CD14-positive monocyte (primary cell): ENCODE data around the gene INO80C. TPM values are rescaled to one million over a fixed set of nuclear protein-coding genes. Genes with fewer than 3 reads are reported as not detected.

Experiments used
- DNase-seq, 3 donors: peaks; one replicate each; pipeline ENCODE4 v3.0.0-alpha.2; 2011 to 2022
- H2AFZ ChIP-seq: 2 replicates; pipeline ENCODE4 v1.6.0; 2012; ENCODE audit warnings: mild to moderate bottlenecking, low read depth, low read length, inconsistent platforms; ENCODE audit not compliant: insufficient read depth, poor library complexity, severe bottlenecking
- H3K27ac ChIP-seq, 2 donors: 1 replicate in 1 of 2; 2 replicates in 1 of 2; pipeline ENCODE4 v1.5.1; 2012 to 2013; ENCODE audit warnings: low read length in 2 of 2, control low read depth in 1 of 2, inconsistent platforms in 1 of 2, low read depth in 1 of 2, mild to moderate bottlenecking in 1 of 2
- H3K27me3 ChIP-seq, 2 donors: one replicate each; pipeline versions ENCODE4 v1.6.0 to v1.6.1; 2011 to 2013; ENCODE audit warnings: low read length in 2 of 2; ENCODE audit not compliant: control insufficient read depth in 2 of 2, insufficient read depth in 2 of 2
- H3K36me3 ChIP-seq, 2 donors: replicated peaks in 1 of 2; 1 replicate in 1 of 2; 2 replicates in 1 of 2; pipeline versions ENCODE4 v1.5.1 to v1.6.1; 2012 to 2013; ENCODE audit warnings: low read length in 2 of 2, control low read depth in 1 of 2, inconsistent platforms in 1 of 2, mild to moderate bottlenecking in 1 of 2; ENCODE audit not compliant: insufficient read depth in 2 of 2, control insufficient read depth in 1 of 2
- H3K4me1 ChIP-seq, 2 donors: 1 replicate in 1 of 2; 2 replicates in 1 of 2; pipeline versions ENCODE4 v1.5.1 to v1.6.1; 2012 to 2013; ENCODE audit warnings: low read length in 2 of 2, control low read depth in 1 of 2, inconsistent platforms in 1 of 2, mild to moderate bottlenecking in 1 of 2, moderate library complexity in 1 of 2; ENCODE audit not compliant: insufficient read depth in 2 of 2, control insufficient read depth in 1 of 2
- H3K4me2 ChIP-seq: replicated peaks from 2 replicates; pipeline ENCODE3; 2012; ENCODE audit warnings: low read length, moderate library complexity, mild to moderate bottlenecking; ENCODE audit not compliant: poor library complexity, severe bottlenecking; ENCODE audit errors: extremely low read depth
- H3K4me3 ChIP-seq, 3 experiments: fragments of 200-600 bp in 1 of 3; sonication (generic) in 1 of 3; replicated peaks in 1 of 3; 1 replicate in 2 of 3; 2 replicates in 1 of 3; pipeline ENCODE4 v1.5.1; 2011 to 2013; ENCODE audit warnings: low read length in 3 of 3, mild to moderate bottlenecking in 3 of 3, control low read depth in 2 of 3, low read depth in 2 of 3, inconsistent platforms in 1 of 3, moderate library complexity in 1 of 3
- H3K79me2 ChIP-seq: 2 replicates; pipeline ENCODE4 v1.6.0; 2012; ENCODE audit warnings: mild to moderate bottlenecking, control low read depth, inconsistent platforms, low read length, moderate library complexity; ENCODE audit not compliant: insufficient read depth
- H3K9ac ChIP-seq: 2 replicates; pipeline ENCODE4 v1.6.0; 2017; ENCODE audit warnings: low read length, mild to moderate bottlenecking; ENCODE audit not compliant: insufficient read depth, poor library complexity, severe bottlenecking
- H3K9me3 ChIP-seq, 2 donors: replicated peaks in 1 of 2; 1 replicate in 1 of 2; 2 replicates in 1 of 2; pipeline versions ENCODE4 v1.5.1 to v1.6.1; 2012 to 2013; ENCODE audit warnings: low read length in 2 of 2, control low read depth in 1 of 2; ENCODE audit not compliant: control insufficient read depth in 1 of 2, insufficient read depth in 1 of 2
- H4K20me1 ChIP-seq: 2 replicates; pipeline ENCODE4 v1.6.0; 2012; ENCODE audit warnings: mild to moderate bottlenecking, low read length, control low read depth, moderate library complexity; ENCODE audit not compliant: insufficient read depth
- H3K27ac Mint-ChIP-seq, 7 donors: one replicate each; pipeline ENCODE4 v1.8.0; 2020; ENCODE audit warnings: mild to moderate bottlenecking in 7 of 7, mixed read lengths in 7 of 7, moderate library complexity in 6 of 7, inconsistent platforms in 2 of 7
- H3K27me3 Mint-ChIP-seq, 3 donors: one replicate each; pipeline ENCODE4 v1.8.0; 2021 to 2022; ENCODE audit warnings: low read depth in 3 of 3, mild to moderate bottlenecking in 3 of 3, mixed read lengths in 3 of 3, moderate library complexity in 3 of 3, inconsistent platforms in 1 of 3
- H3K36me3 Mint-ChIP-seq, 2 donors: one replicate each; pipeline ENCODE4 v1.8.0; 2020; ENCODE audit warnings: mixed read lengths in 2 of 2, inconsistent platforms in 1 of 2, mild to moderate bottlenecking in 1 of 2
- H3K4me1 Mint-ChIP-seq: one replicate; pipeline ENCODE4 v1.8.0; 2020; ENCODE audit warnings: mild to moderate bottlenecking, mixed read lengths
- H3K4me3 Mint-ChIP-seq, 2 donors: one replicate each; pipeline ENCODE4 v1.8.0; 2020; ENCODE audit warnings: mild to moderate bottlenecking in 2 of 2, mixed read lengths in 2 of 2, moderate library complexity in 1 of 2
- H3K9me3 Mint-ChIP-seq, 7 donors: one replicate each; pipeline ENCODE4 v1.8.0; 2020 to 2022; ENCODE audit warnings: mixed read lengths in 7 of 7, mild to moderate bottlenecking in 6 of 7, moderate library complexity in 6 of 7, inconsistent platforms in 2 of 7
- CTCF ChIP-seq: fragments of 200-600 bp; IDR thresholded peaks from one replicate; pipeline ENCODE4 v1.8.0; 2022; ENCODE audit warnings: antibody characterized with exemption, mild to moderate bottlenecking
- WGBS: methylation state at CpG from one replicate; pipeline ENCODE4 v1.1.5; 2013; ENCODE audit warnings: missing lambda C conversion rate; ENCODE audit not compliant: insufficient coverage; 5-methylcytosine and 5-hydroxymethylcytosine counted together
- intact Hi-C, 2 donors: fragments of 100-400 bp; cut with micrococcal nuclease; formaldehyde crosslinking; loops; one replicate each; pipeline versions ENCODE4 v1.15.0 to v1.15.1; 2023
- polyA plus RNA-seq, 3 donors: library from polyadenylated mRNA; depleted of rRNA in 1 of 3; unstranded in 2 of 3; stranded (reverse) in 1 of 3; fragments of 300-500 nt in 2 of 3; fragments of >200 nt in 1 of 3; fragmentation: Illumina TruSeq in 2 of 3; gene quantifications; 1 replicate in 2 of 3; 2 replicates in 1 of 3; pipeline ENCODE4 v1.2.3, GENCODE V29; 2012 to 2021

The INO80C gene
- polyA plus RNA-seq, 3 donors: 17.7 to 27.9 (median 22.3) TPM

- Histone ChIP-seq H3K4me3 (no peak overlapping the region), H2AFZ (no peak overlapping the region), H3K4me1 (peaks cover 12 to 18% of the 10 kb centered on the region in 2 donors), H3K36me3 (peaks cover 5 to 12% of the 10 kb centered on the region in 2 donors), H3K9me3 (no peaks in the 10 kb centered on the region), H3K27me3 (no peaks in the 10 kb centered on the region), H4K20me1 (no peaks in the 10 kb centered on the region), H3K4me2 (no peak overlapping the region), H3K79me2 (no peaks in the 10 kb centered on the region), H3K27ac (no peak overlapping the region), H3K9ac (no peak overlapping the region)
- peaks cover 0 to 2% (median 0%) of the 10 kb centered on the region in 7 donors for H3K9me3 Mint-ChIP-seq
- peaks cover 39% of the 10 kb centered on the region in 2 donors for H3K36me3 Mint-ChIP-seq
- no peak for TF ChIP-seq CTCF
- no peak overlapping the region for H3K4me3 Mint-ChIP-seq
- no peak for DNase-seq
- intact Hi-C loops: no loop called here
- H3K4me1 Mint-ChIP-seq: peaks cover 18% of the 10 kb centered on the region
- H3K27me3 Mint-ChIP-seq: peaks cover 0 to 1% (median under 1%) of the 10 kb centered on the region in 3 donors
- no peak overlapping the region for H3K27ac Mint-ChIP-seq
- no CpG with 5 or more reads among the region's 1 CpG for WGBS
These were observed 24.2 kb downstream of the INO80C start for GRCh38 chr18:35473562-35473961.

GRCh38 chr18:35470435-35470834, 27.3 kb downstream of the INO80C start:
- no peak overlapping the region for H3K4me2 ChIP-seq
- H3K4me3 Mint-ChIP-seq: no peak overlapping the region
- peaks cover 13% of the 10 kb centered on the region for H3K4me1 Mint-ChIP-seq
- H3K4me1 ChIP-seq: peaks cover 7 to 9% of the 10 kb centered on the region in 2 donors
- peaks cover 0 to 1% (median 1%) of the 10 kb centered on the region in 3 donors for H3K27me3 Mint-ChIP-seq
- no peak overlapping the region for H3K9ac ChIP-seq
- H3K4me3 ChIP-seq: no peak overlapping the region
- no peak overlapping the region for H3K27ac ChIP-seq
- peak overlapping the region in 1 of 7 donors; percentile 47 for H3K27ac Mint-ChIP-seq
- no peak for TF ChIP-seq CTCF
- intact Hi-C loops: no loop called here
- 93% methylated on average over 6 of the region's 6 CpGs for WGBS
- no peak for DNase-seq
- no peaks in the 10 kb centered on the region for H3K9me3 ChIP-seq
- H3K36me3 Mint-ChIP-seq: peaks cover 46 to 48% of the 10 kb centered on the region in 2 donors
- H2AFZ ChIP-seq: no peak overlapping the region
- peaks cover 0 to 3% (median 0%) of the 10 kb centered on the region in 7 donors for H3K9me3 Mint-ChIP-seq
- H3K27me3 ChIP-seq: no peaks in the 10 kb centered on the region
- no peaks in the 10 kb centered on the region for H4K20me1 ChIP-seq
- H3K79me2 ChIP-seq: no peaks in the 10 kb centered on the region
- H3K36me3 ChIP-seq: peaks cover 5 to 12% of the 10 kb centered on the region in 2 donors
